ENCODE measurements around the gene PRRX1.

The PRRX1 gene

GRCh38 chr1:170664093-170664827 lies at the start of gene PRRX1:
Gene PRRX1, plus strand, starts transcription at chr1:170664131. Its CDS starts 88 bp downstream, at chr1:170664219.
- peak within 1 kb of the TSS; percentile 88 for H3K4me3 ChIP-seq (replicated peaks; ENCODE audit: low read depth, low read length)

GRCh38 chr1:170617591-170618330 lies 46.2 kb upstream of the PRRX1 start:
- no peak for TF ChIP-seq CTCF (IDR thresholded peaks at IDR 0.05; ENCODE audit: low read length, missing control alignments)
- H3K4me3 ChIP-seq (replicated peaks; ENCODE audit: low read depth, low read length) = no peak overlapping the region
- DNase-seq (ENCODE audit: low read depth) = no peak

More at GRCh38 chr1:170664093-170664827, at the start of gene PRRX1:
- TF ChIP-seq CTCF (IDR thresholded peaks at IDR 0.05; ENCODE audit: low read length, missing control alignments) = no peak
- DNase-seq (ENCODE audit: low read depth) = no peak

GRCh38 chr1:170618421-170618820 lies 45.5 kb upstream of the PRRX1 start:
- TF ChIP-seq CTCF (IDR thresholded peaks at IDR 0.05; ENCODE audit: low read length, missing control alignments) = no peak
- peak; percentile 33 for DNase-seq (ENCODE audit: low read depth)
- H3K4me3 ChIP-seq (replicated peaks; ENCODE audit: low read depth, low read length) = no peak overlapping the region

GRCh38 chr1:170619241-170620028 lies 44.5 kb upstream of the PRRX1 start:
- H3K4me3 ChIP-seq (replicated peaks; ENCODE audit: low read depth, low read length) = no peak overlapping the region
- no peak for TF ChIP-seq CTCF (IDR thresholded peaks at IDR 0.05; ENCODE audit: low read length, missing control alignments)
- no peak for DNase-seq (ENCODE audit: low read depth)

GRCh38 chr1:170620164-170620563 lies 43.8 kb upstream of the PRRX1 start:
- DNase-seq (ENCODE audit: low read depth) = peak; percentile 40
- TF ChIP-seq CTCF (IDR thresholded peaks at IDR 0.05; ENCODE audit: low read length, missing control alignments) = no peak
- no peak overlapping the region for H3K4me3 ChIP-seq (replicated peaks; ENCODE audit: low read depth, low read length)

GRCh38 chr1:170623171-170623570 lies 40.8 kb upstream of the PRRX1 start:
- no peak overlapping the region for H3K4me3 ChIP-seq (replicated peaks; ENCODE audit: low read depth, low read length)
- TF ChIP-seq CTCF (IDR thresholded peaks at IDR 0.05; ENCODE audit: low read length, missing control alignments) = no peak
- peak; percentile 85 for DNase-seq (ENCODE audit: low read depth)
